GM19023 (cell line): ENCODE results near the gene RRAS.
"Not testable (repeated sequence)": the region's sequence is repeated elsewhere in the genome, so short reads cannot be mapped to it uniquely, and the experiment has no call there.

ENCODE experiments used
- ATAC-seq: cut with Tn5 transposase; IDR thresholded peaks from one replicate; pipeline ENCODE4 v1.9.1; 2021; ENCODE audit warnings: mild to moderate bottlenecking, moderate library complexity; ENCODE audit not compliant: unreplicated experiment

The RRAS gene

GRCh38 chr19:49633273-49633672, 6.7 kb downstream of the RRAS start:
- ATAC-seq: not testable (repeated sequence)

- no peak for ATAC-seq
Measured at GRCh38 chr19:49632576-49632975, 7.4 kb downstream of the RRAS start.

DNA sequence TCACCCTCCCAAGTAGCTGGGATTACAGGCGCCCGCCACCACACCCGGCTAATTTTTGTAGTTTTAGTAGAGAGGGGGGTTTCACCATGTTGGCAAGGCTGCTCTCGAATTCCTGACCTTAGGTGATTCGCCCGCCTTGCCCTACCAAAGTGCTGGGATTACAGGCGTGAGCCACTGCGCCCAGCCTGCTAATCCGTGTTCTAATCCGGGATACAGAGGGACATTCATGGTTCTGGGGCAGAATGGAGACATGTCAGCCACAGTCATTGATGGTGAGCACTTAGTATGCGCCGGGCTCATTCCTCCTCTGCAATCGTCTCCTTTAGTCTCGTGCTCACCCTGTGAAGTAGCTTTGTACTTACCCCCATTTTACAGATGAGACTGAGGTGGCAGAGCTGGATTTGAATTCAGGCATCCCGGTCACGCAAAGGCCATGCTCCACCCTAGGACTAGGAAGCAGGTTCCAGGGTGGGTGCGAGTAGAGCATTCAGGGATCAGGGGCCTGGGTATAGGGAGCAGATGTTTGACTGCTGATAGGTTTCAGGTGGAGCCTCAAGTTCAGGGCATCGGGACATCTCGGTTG, 8.2 kb downstream of the RRAS start:
- ATAC-seq: no peak

GRCh38 chr19:49631014-49631588, 8.8 kb downstream of the RRAS start:
- no peak for ATAC-seq

DNA sequence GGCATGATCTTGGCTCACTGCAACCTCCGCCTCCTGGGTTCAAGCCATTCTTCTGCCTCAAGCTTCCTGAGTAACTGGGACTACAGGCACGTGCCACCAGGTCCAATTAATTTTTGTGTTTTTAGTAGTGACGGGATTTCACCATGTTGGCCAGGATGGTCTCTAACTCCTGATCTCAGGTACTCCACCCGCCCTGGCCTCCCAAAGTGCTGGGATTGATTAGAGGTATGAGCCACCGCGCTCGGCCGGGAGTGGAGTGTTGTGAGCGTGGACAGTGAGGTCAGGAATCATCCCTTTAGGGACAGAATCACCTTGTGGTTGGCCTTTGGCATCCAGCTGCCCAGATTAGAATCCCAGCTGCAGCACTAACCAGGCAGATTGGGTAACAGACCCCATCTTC, 10.3 kb downstream of the RRAS start:
- no peak for ATAC-seq

GRCh38 chr19:49626226-49626625, 13.7 kb downstream of the RRAS start:
- no peak for ATAC-seq

GRCh38 chr19:49624967-49625910, 14.7 kb downstream of the RRAS start:
- no peak for ATAC-seq

- ATAC-seq: not testable (repeated sequence)
Measured at GRCh38 chr19:49617860-49618259, 22.1 kb downstream of the RRAS start.

DNA sequence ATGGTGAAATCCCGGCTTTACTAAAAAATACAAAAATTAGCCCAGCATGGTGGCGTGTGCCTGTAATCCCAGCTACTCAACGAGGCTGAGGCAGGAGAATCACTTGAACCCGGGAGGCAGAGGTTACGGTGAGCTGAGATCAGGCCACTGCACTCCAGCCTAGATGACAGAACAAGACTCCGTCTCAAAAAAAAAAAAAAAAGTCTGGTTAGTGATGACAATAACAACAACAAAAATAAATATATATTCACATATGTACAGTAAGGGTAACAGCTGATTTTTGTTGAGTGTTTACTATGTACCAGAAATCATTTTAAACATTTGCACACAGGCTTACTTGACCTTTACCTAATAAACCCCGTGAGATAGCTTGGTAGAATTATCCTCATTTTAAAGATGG, 23.0 kb downstream of the RRAS start:
- ATAC-seq: no peak

GRCh38 chr19:49616532-49616931, 23.4 kb downstream of the RRAS start:
- ATAC-seq: no peak

- ATAC-seq: no peak
Measured at GRCh38 chr19:49615861-49616260, 24.1 kb downstream of the RRAS start.

- no peak for ATAC-seq
Measured at GRCh38 chr19:49614096-49614833, 25.7 kb downstream of the RRAS start.

GRCh38 chr19:49613374-49613773, 26.6 kb downstream of the RRAS start:
- no peak for ATAC-seq

DNA sequence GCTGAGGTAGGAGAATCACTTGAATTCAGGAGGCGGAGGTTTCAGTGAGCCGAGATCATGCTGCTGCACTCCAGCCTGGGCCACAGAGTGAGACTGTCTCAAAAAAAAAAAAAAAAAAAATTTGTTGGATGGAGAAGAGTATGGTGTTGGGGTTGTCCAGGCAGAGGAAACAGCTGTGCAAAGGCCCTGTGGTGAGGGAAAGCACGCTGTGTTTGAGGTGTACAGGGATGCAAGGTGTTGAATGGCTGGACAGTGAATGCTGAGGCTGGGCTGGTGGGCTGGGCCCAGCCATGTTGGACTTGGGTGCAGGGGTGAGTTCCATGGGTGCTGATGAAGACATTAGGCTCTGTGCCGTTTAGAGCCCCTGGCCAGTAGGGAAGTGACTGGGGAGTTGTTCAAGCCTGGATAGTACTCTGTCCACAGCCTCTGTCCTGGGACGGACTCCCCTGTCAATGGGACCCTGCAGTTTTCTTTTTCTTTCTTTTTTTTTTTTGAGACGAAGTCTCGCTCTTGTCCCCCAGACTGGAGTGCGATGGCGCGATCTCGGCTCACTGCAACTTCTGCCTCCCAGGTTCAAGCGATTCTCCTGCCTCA, 30.3 kb downstream of the RRAS start:
- no peak for ATAC-seq

DNA sequence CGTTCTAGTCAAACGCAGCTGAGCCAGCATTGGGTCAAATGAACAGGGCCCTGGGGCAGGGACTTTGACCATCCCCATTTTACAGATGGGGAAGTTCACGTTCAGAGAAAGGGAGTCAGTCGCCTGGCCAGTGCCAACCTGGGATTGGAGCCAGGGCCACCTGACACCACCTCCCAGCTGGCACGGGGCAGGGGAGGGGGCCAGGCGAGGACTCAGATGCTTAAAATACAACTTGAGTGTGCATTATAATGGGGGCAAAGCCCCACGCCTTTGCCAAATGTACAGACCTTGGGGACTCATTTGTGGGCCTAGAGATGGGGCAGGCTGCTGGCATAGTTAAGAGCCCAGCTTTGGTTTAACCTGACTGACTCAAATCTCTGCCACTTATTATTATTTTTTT, 34.3 kb downstream of the RRAS start:
- no peak for ATAC-seq

DNA sequence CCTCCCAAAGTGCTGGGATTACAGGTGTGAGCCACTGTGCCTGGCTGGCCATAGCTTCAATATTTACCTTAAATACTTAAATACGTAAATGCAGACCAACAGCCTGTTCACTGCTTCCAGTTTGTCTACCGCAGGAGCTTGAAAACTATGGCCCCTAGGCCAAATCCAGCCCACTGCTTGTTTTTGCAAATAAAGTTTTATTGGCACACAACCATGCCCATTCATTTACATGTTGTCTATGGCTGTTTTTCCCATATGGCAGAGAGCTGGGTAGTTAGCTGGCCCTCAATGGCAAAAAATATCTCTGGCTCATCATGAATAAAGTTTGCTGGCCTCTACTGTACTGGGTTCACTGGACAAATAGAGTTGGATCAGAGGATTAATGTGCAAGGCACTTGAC, 37.1 kb downstream of the RRAS start:
- no peak for ATAC-seq

- ATAC-seq: no peak
Measured at GRCh38 chr19:49601482-49602038, 38.4 kb downstream of the RRAS start.

DNA sequence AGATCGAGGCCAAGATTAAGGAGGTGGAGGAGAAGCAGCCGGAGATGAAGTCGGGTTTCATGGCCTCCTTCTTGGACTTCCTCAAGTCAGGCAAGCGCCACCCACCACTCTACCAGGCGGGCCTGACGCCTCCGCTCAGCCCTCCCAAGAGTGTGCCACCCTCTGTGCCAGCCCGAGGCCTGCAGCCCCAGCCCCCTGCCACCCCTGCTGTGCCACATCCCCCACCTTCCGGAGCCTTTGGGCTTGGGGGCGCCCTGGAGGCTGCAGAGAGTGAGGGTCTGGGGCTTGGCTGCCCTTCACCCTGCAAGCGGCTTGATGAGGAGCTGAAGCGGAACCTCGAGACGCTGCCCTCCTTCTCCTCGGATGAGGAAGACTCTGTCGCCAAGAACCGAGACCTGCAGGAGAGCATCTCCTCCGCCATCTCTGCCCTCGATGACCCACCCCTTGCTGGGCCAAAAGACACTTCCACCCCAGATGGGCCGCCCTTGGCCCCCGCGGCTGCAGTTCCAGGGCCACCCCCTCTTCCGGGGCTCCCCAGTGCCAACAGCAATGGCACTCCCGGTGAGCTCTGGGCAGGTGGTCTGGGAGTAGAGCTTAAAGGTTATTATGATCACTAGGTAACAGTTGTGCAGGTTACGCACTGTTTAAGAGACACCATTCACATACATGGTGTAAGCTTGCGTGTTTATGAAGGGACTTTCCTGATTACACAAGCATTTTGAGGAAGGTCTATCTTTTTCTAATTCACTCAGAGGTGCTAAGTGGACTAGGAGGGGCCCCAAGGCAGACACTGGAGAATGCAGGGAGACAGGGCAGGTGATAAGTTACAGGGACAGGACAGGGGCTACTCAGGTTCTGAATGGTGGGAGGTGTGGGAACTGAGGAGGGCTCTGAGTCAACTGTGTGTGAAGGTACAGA, 40.3 kb downstream of the RRAS start:
- no peak for ATAC-seq

DNA sequence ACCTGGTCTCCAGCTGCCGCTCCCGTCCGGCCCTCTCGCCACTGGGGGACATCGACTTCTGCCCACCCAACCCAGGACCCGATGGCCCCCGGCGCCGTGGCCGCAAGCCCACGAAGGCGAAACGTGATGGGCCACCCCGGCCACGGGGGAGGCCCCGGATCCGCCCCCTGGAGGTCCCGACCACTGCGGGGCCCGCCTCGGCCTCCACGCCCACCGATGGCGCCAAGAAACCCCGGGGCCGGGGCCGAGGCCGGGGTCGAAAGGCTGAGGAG, 42.3 kb downstream of the RRAS start:
- no peak for ATAC-seq
